ENCODE results near the gene CDCP1.
A peak's percentile ranks its signal among the peaks of the same experiment; 100 is the strongest.

Gene CDCP1

GRCh38 chr3:45145681-45146614 lies at the start of gene CDCP1:
TSS of gene CDCP1 (minus strand) at chr3:45146378. CDS start at chr3:45146287, 91 bp downstream.
- Mint-ChIP-seq H3K4me3 (peak within 1 kb of the TSS; percentile 84), H3K9me3 (ENCODE audit: low read depth) (peaks cover 4% of the 10 kb centered on the region), H3K36me3 (peaks cover 4% of the 10 kb centered on the region), H3K27ac (no peak within 1 kb of the TSS), H3K27me3 (peaks cover 30% of the 10 kb centered on the region), H3K4me1 (ENCODE audit: low read depth) (peaks cover 23% of the 10 kb centered on the region)

- Mint-ChIP-seq H3K36me3 (no peaks in the 10 kb centered on the region), H3K9me3 (ENCODE audit: low read depth) (no peaks in the 10 kb centered on the region), H3K4me3 (no peak overlapping the region), H3K4me1 (ENCODE audit: low read depth) (no peaks in the 10 kb centered on the region), H3K27me3 (peaks cover 9% of the 10 kb centered on the region), H3K27ac (no peak overlapping the region)
Observed at GRCh38 chr3:45194791-45195190, 48.6 kb upstream of the CDCP1 start.

- Mint-ChIP-seq H3K36me3 (no peaks in the 10 kb centered on the region), H3K4me1 (ENCODE audit: low read depth) (peaks cover 2% of the 10 kb centered on the region), H3K4me3 (no peak overlapping the region), H3K27me3 (peaks cover 8% of the 10 kb centered on the region), H3K9me3 (ENCODE audit: low read depth) (no peaks in the 10 kb centered on the region), H3K27ac (no peak overlapping the region)
Observed at GRCh38 chr3:45191924-45192417, 45.8 kb upstream of the CDCP1 start.

- Mint-ChIP-seq H3K4me3 (no peak overlapping the region), H3K27ac (no peak overlapping the region), H3K27me3 (peaks cover 2% of the 10 kb centered on the region), H3K4me1 (ENCODE audit: low read depth) (peaks cover 2% of the 10 kb centered on the region), H3K9me3 (ENCODE audit: low read depth) (no peaks in the 10 kb centered on the region), H3K36me3 (no peaks in the 10 kb centered on the region)
Observed at GRCh38 chr3:45191424-45191823, 45.2 kb upstream of the CDCP1 start.

- Mint-ChIP-seq H3K9me3 (ENCODE audit: low read depth) (no peaks in the 10 kb centered on the region), H3K27ac (no peak overlapping the region), H3K4me3 (no peak overlapping the region), H3K36me3 (no peaks in the 10 kb centered on the region), H3K4me1 (ENCODE audit: low read depth) (peaks cover 2% of the 10 kb centered on the region), H3K27me3 (peaks cover 3% of the 10 kb centered on the region)
Observed at GRCh38 chr3:45188719-45189659, 42.8 kb upstream of the CDCP1 start.

GRCh38 chr3:45187694-45188141 lies 41.5 kb upstream of the CDCP1 start:
- Mint-ChIP-seq H3K27me3 (peaks cover 3% of the 10 kb centered on the region), H3K36me3 (no peaks in the 10 kb centered on the region), H3K4me3 (no peak overlapping the region), H3K27ac (no peak overlapping the region), H3K9me3 (ENCODE audit: low read depth) (no peaks in the 10 kb centered on the region), H3K4me1 (ENCODE audit: low read depth) (peaks cover 2% of the 10 kb centered on the region)

GRCh38 chr3:45186871-45187270 lies 40.7 kb upstream of the CDCP1 start:
- Mint-ChIP-seq H3K4me1 (ENCODE audit: low read depth) (peaks cover 2% of the 10 kb centered on the region), H3K27ac (no peak overlapping the region), H3K4me3 (no peak overlapping the region), H3K9me3 (ENCODE audit: low read depth) (no peaks in the 10 kb centered on the region), H3K27me3 (peaks cover 3% of the 10 kb centered on the region), H3K36me3 (no peaks in the 10 kb centered on the region)

- Mint-ChIP-seq H3K4me3 (no peak overlapping the region), H3K27ac (no peak overlapping the region), H3K36me3 (no peaks in the 10 kb centered on the region), H3K27me3 (peaks cover 2% of the 10 kb centered on the region), H3K4me1 (ENCODE audit: low read depth) (peaks cover 2% of the 10 kb centered on the region), H3K9me3 (ENCODE audit: low read depth) (no peaks in the 10 kb centered on the region)
Observed at GRCh38 chr3:45185461-45185860, 39.3 kb upstream of the CDCP1 start.

- Mint-ChIP-seq H3K36me3 (no peaks in the 10 kb centered on the region), H3K27ac (no peak overlapping the region), H3K9me3 (ENCODE audit: low read depth) (no peaks in the 10 kb centered on the region), H3K4me1 (ENCODE audit: low read depth) (peaks cover 2% of the 10 kb centered on the region), H3K4me3 (no peak overlapping the region), H3K27me3 (peaks cover 2% of the 10 kb centered on the region)
Observed at GRCh38 chr3:45185052-45185451, 38.9 kb upstream of the CDCP1 start.

- H3K4me1 Mint-ChIP-seq (ENCODE audit: low read depth), result peaks cover 2% of the 10 kb centered on the region
- H3K27me3 Mint-ChIP-seq, result peaks cover 4% of the 10 kb centered on the region
- H3K9me3 Mint-ChIP-seq (ENCODE audit: low read depth), result no peaks in the 10 kb centered on the region
- no peaks in the 10 kb centered on the region for H3K36me3 Mint-ChIP-seq
- H3K27ac Mint-ChIP-seq, result no peak overlapping the region
- H3K4me3 Mint-ChIP-seq, result no peak overlapping the region
Observed at GRCh38 chr3:45183872-45184262, 37.7 kb upstream of the CDCP1 start.

- H3K27ac Mint-ChIP-seq, result no peak overlapping the region
- H3K4me3 Mint-ChIP-seq, result no peak overlapping the region
- H3K36me3 Mint-ChIP-seq, result no peaks in the 10 kb centered on the region
- H3K4me1 Mint-ChIP-seq (ENCODE audit: low read depth), result peaks cover 2% of the 10 kb centered on the region
- no peaks in the 10 kb centered on the region for H3K9me3 Mint-ChIP-seq (ENCODE audit: low read depth)
- H3K27me3 Mint-ChIP-seq, result peaks cover 4% of the 10 kb centered on the region
Observed at GRCh38 chr3:45182915-45183871, 37.0 kb upstream of the CDCP1 start.

- H3K4me3 Mint-ChIP-seq, result no peak overlapping the region
- peaks cover 5% of the 10 kb centered on the region for H3K27me3 Mint-ChIP-seq
- no peaks in the 10 kb centered on the region for H3K9me3 Mint-ChIP-seq (ENCODE audit: low read depth)
- no peaks in the 10 kb centered on the region for H3K36me3 Mint-ChIP-seq
- no peak overlapping the region for H3K27ac Mint-ChIP-seq
- no peaks in the 10 kb centered on the region for H3K4me1 Mint-ChIP-seq (ENCODE audit: low read depth)
Observed at GRCh38 chr3:45181496-45181895, 35.3 kb upstream of the CDCP1 start.

- H3K27ac Mint-ChIP-seq, result no peak overlapping the region
- peaks cover 5% of the 10 kb centered on the region for H3K27me3 Mint-ChIP-seq
- H3K36me3 Mint-ChIP-seq, result no peaks in the 10 kb centered on the region
- no peak overlapping the region for H3K4me3 Mint-ChIP-seq
- no peaks in the 10 kb centered on the region for H3K9me3 Mint-ChIP-seq (ENCODE audit: low read depth)
- no peaks in the 10 kb centered on the region for H3K4me1 Mint-ChIP-seq (ENCODE audit: low read depth)
Observed at GRCh38 chr3:45180899-45181298, 34.7 kb upstream of the CDCP1 start.

GRCh38 chr3:45180051-45180450 lies 33.9 kb upstream of the CDCP1 start:
- Mint-ChIP-seq H3K27ac (no peak overlapping the region), H3K36me3 (no peaks in the 10 kb centered on the region), H3K4me1 (ENCODE audit: low read depth) (no peaks in the 10 kb centered on the region), H3K4me3 (no peak overlapping the region), H3K9me3 (ENCODE audit: low read depth) (no peaks in the 10 kb centered on the region), H3K27me3 (peaks cover 3% of the 10 kb centered on the region)

Measured in activated naive CD8-positive, alpha-beta T cell (primary cell).